ENCODE results near the gene MSI2. TPM values are rescaled to one million over a fixed set of nuclear protein-coding genes. Genes with fewer than 3 reads are reported as not detected.

MSI2 gene
- total RNA-seq, 2 experiments from 2014 or later: 131 to 164 TPM

GRCh38 chr17:57338257-57338914 is 82.1 kb downstream of the MSI2 start:
- Histone ChIP-seq H3K4me2 (ENCODE audit: low read length) (peak overlapping the region; percentile 57), H3K4me3 (ENCODE audit: low read depth, low read length, poor library complexity, severe bottlenecking) (no peak overlapping the region), H4K20me1 (ENCODE audit: insufficient read depth, low read length) (no peaks in the 10 kb centered on the region), H2AFZ (ENCODE audit: low read length) (no peak overlapping the region), H3K36me3 (ENCODE audit: insufficient read depth, low read length) (peaks cover 38% of the 10 kb centered on the region), H3K27ac (ENCODE audit: low read depth, low read length, poor library complexity, severe bottlenecking) (peak overlapping the region; percentile 14), H3K9me2 (ENCODE audit: insufficient read depth, low read length) (no peaks in the 10 kb centered on the region), H3K79me2 (ENCODE audit: insufficient read depth, low read depth, low read length) (peaks cover 5% of the 10 kb centered on the region; the same call in 1 of the 2 replicates), H3K9me3 (ENCODE audit: low read length) (no peaks in the 10 kb centered on the region), H3K4me1 (ENCODE audit: insufficient read depth, low read length, poor library complexity, severe bottlenecking) (peaks cover 24% of the 10 kb centered on the region)
- ChIA-PET CTCF (ENCODE audit: unreplicated experiment) (no interaction called here), POLR2A (no interaction called here)
- intact Hi-C loops (cut with micrococcal nuclease; ENCODE audit: unreplicated experiment): no loop called here
- TF ChIP-seq, protein P1, sequence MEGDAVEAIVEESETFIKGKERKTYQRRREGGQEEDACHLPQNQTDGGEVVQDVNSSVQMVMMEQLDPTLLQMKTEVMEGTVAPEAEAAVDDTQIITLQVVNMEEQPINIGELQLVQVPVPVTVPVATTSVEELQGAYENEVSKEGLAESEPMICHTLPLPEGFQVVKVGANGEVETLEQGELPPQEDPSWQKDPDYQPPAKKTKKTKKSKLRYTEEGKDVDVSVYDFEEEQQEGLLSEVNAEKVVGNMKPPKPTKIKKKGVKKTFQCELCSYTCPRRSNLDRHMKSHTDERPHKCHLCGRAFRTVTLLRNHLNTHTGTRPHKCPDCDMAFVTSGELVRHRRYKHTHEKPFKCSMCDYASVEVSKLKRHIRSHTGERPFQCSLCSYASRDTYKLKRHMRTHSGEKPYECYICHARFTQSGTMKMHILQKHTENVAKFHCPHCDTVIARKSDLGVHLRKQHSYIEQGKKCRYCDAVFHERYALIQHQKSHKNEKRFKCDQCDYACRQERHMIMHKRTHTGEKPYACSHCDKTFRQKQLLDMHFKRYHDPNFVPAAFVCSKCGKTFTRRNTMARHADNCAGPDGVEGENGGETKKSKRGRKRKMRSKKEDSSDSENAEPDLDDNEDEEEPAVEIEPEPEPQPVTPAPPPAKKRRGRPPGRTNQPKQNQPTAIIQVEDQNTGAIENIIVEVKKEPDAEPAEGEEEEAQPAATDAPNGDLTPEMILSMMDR (conservative IDR thresholded peaks at IDR 0.05; ENCODE audit: low read length): no peak
- no peak for TF ChIP-seq EZH2phosphoT487 (IDR thresholded peaks at IDR 0.05; ENCODE audit: borderline replicate concordance, low read depth, low read length)
- no TSS peak for BruUV-seq (replicated peaks)
- DNase-seq (ENCODE audit: low spot score): peak; percentile 45

GRCh38 chr17:57340160-57340981 is 84.0 kb downstream of the MSI2 start:
- TF ChIP-seq, protein P1 (conservative IDR thresholded peaks at IDR 0.05; ENCODE audit: low read length): no peak
- TF ChIP-seq EZH2phosphoT487 (IDR thresholded peaks at IDR 0.05; ENCODE audit: borderline replicate concordance, low read depth, low read length): no peak
- Histone ChIP-seq H3K4me3 (ENCODE audit: low read depth, low read length, poor library complexity, severe bottlenecking) (no peak overlapping the region), H3K9me3 (ENCODE audit: low read length) (no peaks in the 10 kb centered on the region), H4K20me1 (ENCODE audit: insufficient read depth, low read length) (no peaks in the 10 kb centered on the region), H3K4me1 (ENCODE audit: insufficient read depth, low read length, poor library complexity, severe bottlenecking) (peaks cover 24% of the 10 kb centered on the region), H3K79me2 (ENCODE audit: insufficient read depth, low read depth, low read length) (peaks cover 5% of the 10 kb centered on the region; the same call in 1 of the 2 replicates), H3K27ac (ENCODE audit: low read depth, low read length, poor library complexity, severe bottlenecking) (no peak overlapping the region), H2AFZ (ENCODE audit: low read length) (no peak overlapping the region), H3K4me2 (ENCODE audit: low read length) (no peak overlapping the region), H3K36me3 (ENCODE audit: insufficient read depth, low read length) (peaks cover 50% of the 10 kb centered on the region), H3K9me2 (ENCODE audit: insufficient read depth, low read length) (no peaks in the 10 kb centered on the region)
- ChIA-PET POLR2A (interaction anchor here (0.5 to 1.3 kb wide), 3 partner anchors 14 to 129 kb away, joined by 3 read pairs; no protein-coding TSS in a partner anchor), CTCF (ENCODE audit: unreplicated experiment) (no interaction called here)
- BruUV-seq (replicated peaks): no TSS peak
- intact Hi-C loops (cut with micrococcal nuclease; ENCODE audit: unreplicated experiment): no loop called here
- DNase-seq (ENCODE audit: low spot score): no peak
